ENCODE results near the gene RADIL. TPM values are rescaled to one million over a fixed set of nuclear protein-coding genes. Genes with fewer than 3 reads are reported as not detected.

The RADIL gene
- total RNA-seq, 4 donors from 2014 or later, result 1.0 to 10.1 (median 6.6) TPM

DNA sequence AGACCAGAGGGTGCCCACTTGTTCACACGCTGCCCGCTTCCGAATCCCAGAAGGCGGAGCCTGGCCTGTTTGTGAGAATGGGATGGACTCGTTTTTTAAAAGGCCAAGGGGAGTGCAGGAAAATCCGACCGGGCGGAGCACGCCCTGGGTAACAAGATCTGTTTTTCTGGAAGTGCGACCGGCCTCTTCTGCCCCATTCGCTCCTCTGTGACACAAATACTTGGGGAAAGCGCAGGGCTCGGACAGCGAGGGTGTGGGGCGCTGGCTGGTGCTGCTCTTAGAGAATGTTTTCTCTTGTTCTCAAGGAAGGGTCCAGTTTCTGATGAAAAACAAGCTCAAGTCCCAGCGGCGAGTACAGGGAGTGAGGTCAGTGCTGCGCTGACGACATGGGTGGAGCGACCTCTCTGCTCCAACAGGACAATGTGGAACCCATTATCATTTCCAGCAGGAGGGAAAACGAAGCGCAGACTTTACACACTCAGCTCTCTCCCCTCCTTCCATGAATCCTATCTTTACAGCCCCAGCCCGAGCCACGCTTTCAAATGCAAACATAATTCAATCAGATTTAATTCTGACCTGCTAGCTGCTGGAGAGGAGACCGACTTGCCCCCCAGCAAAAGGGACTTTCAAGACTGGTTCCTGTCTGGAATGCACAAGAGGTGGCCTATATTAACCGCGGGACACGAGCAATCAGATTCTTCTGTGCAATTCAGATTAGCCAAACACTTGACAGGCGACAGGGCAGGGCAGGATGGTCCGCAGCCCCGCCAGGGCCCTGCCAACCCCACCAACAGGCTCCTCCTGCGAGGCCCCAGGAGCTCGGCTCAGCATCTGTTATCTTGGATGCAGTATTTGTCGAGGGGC is 1.1 kb downstream of the RADIL start:
- no peaks in the 10 kb centered on the region for H3K9me3 ChIP-seq
- H3K36me3 ChIP-seq, result no peaks in the 10 kb centered on the region
- H3K4me3 ChIP-seq, result peak overlapping the region; percentile 36 to 54
- peak; percentile 50 to 52 for TF ChIP-seq POLR2A (IDR thresholded peaks at IDR 0.05)
- TF ChIP-seq, protein P1, sequence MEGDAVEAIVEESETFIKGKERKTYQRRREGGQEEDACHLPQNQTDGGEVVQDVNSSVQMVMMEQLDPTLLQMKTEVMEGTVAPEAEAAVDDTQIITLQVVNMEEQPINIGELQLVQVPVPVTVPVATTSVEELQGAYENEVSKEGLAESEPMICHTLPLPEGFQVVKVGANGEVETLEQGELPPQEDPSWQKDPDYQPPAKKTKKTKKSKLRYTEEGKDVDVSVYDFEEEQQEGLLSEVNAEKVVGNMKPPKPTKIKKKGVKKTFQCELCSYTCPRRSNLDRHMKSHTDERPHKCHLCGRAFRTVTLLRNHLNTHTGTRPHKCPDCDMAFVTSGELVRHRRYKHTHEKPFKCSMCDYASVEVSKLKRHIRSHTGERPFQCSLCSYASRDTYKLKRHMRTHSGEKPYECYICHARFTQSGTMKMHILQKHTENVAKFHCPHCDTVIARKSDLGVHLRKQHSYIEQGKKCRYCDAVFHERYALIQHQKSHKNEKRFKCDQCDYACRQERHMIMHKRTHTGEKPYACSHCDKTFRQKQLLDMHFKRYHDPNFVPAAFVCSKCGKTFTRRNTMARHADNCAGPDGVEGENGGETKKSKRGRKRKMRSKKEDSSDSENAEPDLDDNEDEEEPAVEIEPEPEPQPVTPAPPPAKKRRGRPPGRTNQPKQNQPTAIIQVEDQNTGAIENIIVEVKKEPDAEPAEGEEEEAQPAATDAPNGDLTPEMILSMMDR (IDR thresholded peaks at IDR 0.05), result peak in 1 of 4 experiments; percentile 28
- no peaks in the 10 kb centered on the region for H3K4me1 ChIP-seq
- peak overlapping the region; percentile 86 to 87 for H3K27ac ChIP-seq
- DNase-seq, result peak; percentile 67 to 79
- H3K27me3 ChIP-seq, result no peaks in the 10 kb centered on the region
- intact Hi-C loops (cut with DNase I; ENCODE audit: low total_unique reads), result loop anchor here (5.0 to 10.0 kb wide), 2 partner anchors 88 to 200 kb away; partner anchors contain the start of gene FOXK1

DNA sequence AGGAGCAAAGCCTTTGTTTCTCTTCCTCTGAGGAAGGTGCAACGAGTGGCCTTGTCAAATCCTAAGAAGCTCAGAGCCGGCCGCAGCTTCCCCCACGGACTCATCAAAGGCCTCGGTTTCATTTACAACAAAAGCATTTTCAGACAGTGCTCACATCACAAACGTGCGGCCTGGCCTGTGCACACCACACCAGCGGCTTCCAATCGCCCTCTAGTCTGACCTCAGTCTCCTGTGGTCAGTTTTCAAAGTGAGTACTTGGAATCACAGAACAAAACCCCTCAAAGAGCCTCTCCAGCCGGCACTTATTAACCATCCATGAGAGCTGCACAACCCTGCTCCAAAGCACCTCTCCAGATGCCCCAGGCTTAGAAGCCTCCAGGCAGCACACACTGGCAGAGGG is 3.3 kb downstream of the RADIL start:
- intact Hi-C loops (cut with DNase I; ENCODE audit: low total_unique reads), result loop anchor here (5.0 to 10.0 kb wide), 2 partner anchors 85 to 198 kb away; partner anchors contain the start of gene FOXK1
- no peak for DNase-seq
- Histone ChIP-seq H3K4me1 (no peaks in the 10 kb centered on the region), H3K9me3 (no peaks in the 10 kb centered on the region), H3K36me3 (no peaks in the 10 kb centered on the region), H3K4me3 (no peak overlapping the region), H3K27ac (no peak overlapping the region), H3K27me3 (no peaks in the 10 kb centered on the region)
- TF ChIP-seq, protein P1 (IDR thresholded peaks at IDR 0.05), result no peak
- TF ChIP-seq POLR2A (IDR thresholded peaks at IDR 0.05), result no peak

DNA sequence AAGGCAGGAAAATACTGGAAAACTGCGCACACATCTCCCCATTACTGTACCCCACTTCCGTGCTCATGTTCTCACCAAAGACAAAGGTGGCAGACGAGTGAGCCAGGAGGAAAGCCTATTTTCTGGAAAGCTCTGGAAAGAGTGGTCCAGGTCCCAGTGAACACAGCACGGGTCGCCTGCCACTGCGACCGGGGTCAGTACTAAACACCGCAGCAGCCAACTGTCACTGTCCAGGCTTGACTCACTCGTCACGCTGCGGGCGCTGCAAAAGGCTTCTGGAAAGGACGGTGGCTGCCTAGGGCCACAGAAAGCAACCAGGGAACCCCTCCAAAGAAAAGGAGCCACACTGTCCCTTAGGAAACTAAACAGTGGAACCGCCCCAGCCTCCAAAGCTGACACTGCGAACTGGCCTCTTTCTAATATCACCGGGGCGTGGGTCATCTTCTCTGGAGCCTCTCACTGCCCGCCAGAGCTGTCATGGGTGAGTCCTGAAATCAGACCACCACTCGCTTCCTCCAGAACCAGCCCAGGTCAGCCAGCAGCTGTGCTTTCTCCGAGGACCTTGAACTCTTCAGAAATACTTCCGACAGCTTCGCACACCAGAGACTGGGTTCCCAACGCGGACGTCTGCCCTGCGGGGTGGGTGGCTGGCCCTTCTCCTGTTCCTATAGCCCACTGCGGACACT is 4.0 kb downstream of the RADIL start:
- H3K9me3 ChIP-seq, result no peaks in the 10 kb centered on the region
- no peak overlapping the region for H3K27ac ChIP-seq
- no peaks in the 10 kb centered on the region for H3K36me3 ChIP-seq
- H3K4me1 ChIP-seq, result no peaks in the 10 kb centered on the region
- no peaks in the 10 kb centered on the region for H3K27me3 ChIP-seq
- TF ChIP-seq POLR2A (IDR thresholded peaks at IDR 0.05), result no peak
- TF ChIP-seq, protein P1 (IDR thresholded peaks at IDR 0.05), result no peak
- intact Hi-C loops (cut with DNase I; ENCODE audit: low total_unique reads), result loop anchor here (5.0 to 10.0 kb wide), 2 partner anchors 85 to 197 kb away; partner anchors contain the start of gene FOXK1
- DNase-seq, result no peak
- H3K4me3 ChIP-seq, result no peak overlapping the region

DNA sequence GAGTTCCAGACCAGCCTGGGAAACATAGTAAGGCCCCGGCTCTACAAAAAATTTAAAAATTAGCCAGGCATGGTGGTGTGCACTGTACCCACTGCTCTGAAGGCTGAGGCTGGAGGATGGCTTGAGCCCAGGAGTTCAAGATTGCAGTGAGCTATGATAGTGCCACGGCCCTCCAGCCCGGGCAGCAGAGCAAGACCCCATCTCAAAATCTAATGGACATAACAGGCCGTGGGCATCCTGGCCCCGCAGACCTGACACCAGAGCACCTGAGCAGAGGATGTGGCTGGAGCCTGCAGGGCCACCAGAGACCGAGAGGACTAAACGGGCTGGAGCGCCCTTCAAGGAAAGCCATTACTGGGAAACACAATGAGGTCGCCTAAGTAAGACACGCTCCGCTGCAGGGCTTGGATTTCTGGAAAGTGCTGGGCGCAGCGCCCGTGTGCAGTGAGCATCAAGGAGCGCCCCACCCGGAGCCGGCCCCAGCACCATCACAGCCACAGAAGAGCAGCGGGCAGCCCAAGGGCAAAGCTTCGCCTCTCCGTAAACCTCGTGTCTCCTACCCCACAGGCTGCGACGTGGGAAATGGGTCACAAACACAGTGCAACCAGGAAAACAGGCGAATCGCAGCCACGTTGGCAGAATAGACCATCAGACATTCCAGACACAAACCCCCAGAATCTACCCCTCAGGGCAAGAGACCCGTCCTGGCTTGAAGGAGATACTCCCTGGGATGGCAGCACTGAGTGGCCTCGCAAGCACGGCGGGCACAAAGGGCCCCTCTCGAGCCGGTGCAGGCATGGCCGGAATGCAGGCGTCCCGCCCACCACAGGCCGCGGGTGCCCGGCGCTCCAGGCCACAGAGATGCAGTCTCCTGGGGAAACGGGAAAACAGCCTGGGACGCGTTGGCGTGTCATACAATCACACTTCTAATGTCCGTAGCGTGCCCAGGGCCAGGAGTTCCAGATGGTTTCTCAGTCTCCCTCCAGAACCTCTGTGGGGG is 4.9 kb downstream of the RADIL start:
- DNase-seq, result no peak
- Histone ChIP-seq H3K36me3 (no peaks in the 10 kb centered on the region), H3K9me3 (no peaks in the 10 kb centered on the region), H3K27me3 (no peaks in the 10 kb centered on the region), H3K27ac (no peak overlapping the region), H3K4me3 (no peak overlapping the region), H3K4me1 (no peaks in the 10 kb centered on the region)
- TF ChIP-seq POLR2A (IDR thresholded peaks at IDR 0.05), result no peak
- TF ChIP-seq, protein P1 (IDR thresholded peaks at IDR 0.05), result no peak
- intact Hi-C loops (cut with DNase I; ENCODE audit: low total_unique reads), result no loop called here

Data from uterus (tissue), 4 donors.